IPS DF 6.9 (cell line): ENCODE measurements around the gene ATP6AP1.
"Not testable (repeated sequence)": the region's sequence is repeated elsewhere in the genome, so short reads cannot be mapped to it uniquely, and the experiment has no call there.

Source experiments
- DNase-seq: peaks from one replicate; pipeline ENCODE4 v3.0.0-alpha.2; 2013; ENCODE audit warnings: low read depth, low spot score
- H3K27ac ChIP-seq: one replicate; pipeline ENCODE4 v1.5.1; 2013; ENCODE audit warnings: low read length, control low read depth
- H3K27me3 ChIP-seq: 2 replicates; pipeline ENCODE4 v1.6.1; 2013; ENCODE audit warnings: mild to moderate bottlenecking, low read length; ENCODE audit not compliant: control insufficient read depth, insufficient read depth
- H3K36me3 ChIP-seq: 2 replicates; pipeline ENCODE4 v1.6.1; 2013; ENCODE audit warnings: low read length; ENCODE audit not compliant: control insufficient read depth, insufficient read depth
- H3K4me1 ChIP-seq: 2 replicates; pipeline ENCODE4 v1.6.1; 2013; ENCODE audit warnings: low read length; ENCODE audit not compliant: control insufficient read depth, insufficient read depth
- H3K4me3 ChIP-seq: 2 replicates; pipeline ENCODE4 v1.5.1; 2013; ENCODE audit warnings: mild to moderate bottlenecking, low read length
- H3K9me3 ChIP-seq: 2 replicates; pipeline ENCODE4 v1.6.1; 2013; ENCODE audit warnings: low read length, inconsistent platforms; ENCODE audit not compliant: control insufficient read depth, insufficient read depth
- WGBS: extraction: QIAGEN DNeasy Blood & Tissue Kit; methylation state at CpG from one replicate; pipeline ENCODE4 v1.1.7; 2013; ENCODE audit warnings: mixed read lengths, missing lambda C conversion rate; ENCODE audit not compliant: insufficient read length, insufficient coverage; 5-methylcytosine and 5-hydroxymethylcytosine counted together

ATP6AP1 gene

DNA sequence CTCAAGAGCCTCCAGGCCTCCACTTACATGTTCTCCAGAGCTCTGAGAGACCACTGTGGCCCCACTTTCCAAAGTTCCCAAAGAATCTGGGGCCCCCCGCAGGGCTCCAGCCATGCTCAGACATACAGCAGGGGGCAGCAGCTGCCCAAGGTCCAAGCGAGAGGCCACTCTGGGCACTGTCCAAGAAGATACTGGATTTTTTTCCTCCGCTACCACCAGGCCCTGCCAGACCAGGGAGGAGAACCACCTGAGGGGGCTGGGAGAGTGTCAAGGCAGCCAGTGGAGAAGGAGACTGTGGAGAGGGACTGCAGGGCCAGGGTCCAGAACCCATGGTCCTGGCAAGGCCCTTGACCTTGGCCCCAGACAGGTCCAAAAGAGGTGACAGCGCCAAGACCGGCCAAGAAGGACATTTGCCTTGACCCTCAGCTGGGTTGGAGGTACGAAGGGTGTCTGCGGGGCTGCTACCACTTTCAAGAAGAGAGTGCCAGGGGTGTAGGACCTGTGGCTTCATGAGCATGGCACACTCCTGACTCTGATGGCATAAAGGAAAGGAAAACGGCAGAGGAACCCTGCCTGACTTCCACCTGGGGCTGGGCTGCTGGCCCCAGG lies 44.1 kb upstream of the ATP6AP1 start:
- H3K36me3 ChIP-seq: peaks cover 5% of the 10 kb centered on the region; the same call in 1 of the 2 replicates
- no CpG with 5 or more reads among the region's 8 CpGs for WGBS
- no peaks in the 10 kb centered on the region for H3K27me3 ChIP-seq
- no peak for DNase-seq
- H3K9me3 ChIP-seq: no peaks in the 10 kb centered on the region
- no peak overlapping the region for H3K27ac ChIP-seq
- no peak overlapping the region for H3K4me3 ChIP-seq
- H3K4me1 ChIP-seq: peaks cover 4% of the 10 kb centered on the region; the same call in 1 of the 2 replicates

DNA sequence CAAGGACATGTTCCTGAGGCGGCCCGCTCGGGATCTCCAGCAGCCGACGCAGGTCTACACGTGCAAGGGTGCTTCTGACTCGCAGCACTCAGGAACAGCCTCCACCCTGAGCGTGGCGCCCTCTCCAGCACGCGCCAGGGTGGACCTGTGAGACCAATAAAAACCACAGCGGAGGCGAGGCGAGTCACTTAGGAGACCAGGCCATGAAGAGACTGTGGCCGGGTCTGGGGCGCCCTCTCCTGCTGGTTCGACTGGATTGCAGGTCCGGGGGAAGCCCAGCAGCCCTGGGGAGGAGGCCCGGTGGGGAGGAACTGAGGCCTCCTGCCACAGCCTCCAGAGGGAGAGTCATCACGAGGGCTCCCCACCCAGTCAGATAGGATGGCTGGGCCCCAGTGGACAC lies 40.4 kb upstream of the ATP6AP1 start:
- not testable (repeated sequence) for DNase-seq, H3K9me3 ChIP-seq
- no CpG with 5 or more reads among the region's 20 CpGs for WGBS

DNA sequence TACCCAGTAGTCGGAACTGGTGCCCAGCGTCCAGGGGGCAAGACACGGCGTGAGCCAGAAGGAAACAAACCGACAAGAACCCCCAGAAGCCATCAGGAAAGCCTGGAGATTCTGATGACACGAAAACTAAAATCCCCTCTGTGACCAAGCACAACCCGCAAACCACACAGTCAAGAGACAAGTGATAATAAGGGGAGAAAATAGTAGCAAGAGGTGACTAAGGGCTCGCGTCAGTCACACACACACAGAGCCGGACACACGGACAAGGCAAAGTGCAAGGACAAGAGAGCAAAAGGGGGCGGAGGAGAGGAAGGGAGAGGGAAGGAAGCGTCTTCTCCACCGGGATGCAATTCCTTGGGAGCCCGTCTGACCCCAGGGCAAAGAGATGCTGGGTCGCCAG lies 39.8 kb upstream of the ATP6AP1 start:
- not testable (repeated sequence) for H3K4me3 ChIP-seq, H3K27me3 ChIP-seq, DNase-seq, H3K9me3 ChIP-seq, H3K36me3 ChIP-seq, H3K4me1 ChIP-seq, H3K27ac ChIP-seq
- no CpG with 5 or more reads among the region's 16 CpGs for WGBS

More for the DNA sequence above, 40.4 kb upstream of the ATP6AP1 start:
- not testable (repeated sequence) for H3K4me3 ChIP-seq, H3K36me3 ChIP-seq, H3K27me3 ChIP-seq, H3K4me1 ChIP-seq, H3K27ac ChIP-seq

DNA sequence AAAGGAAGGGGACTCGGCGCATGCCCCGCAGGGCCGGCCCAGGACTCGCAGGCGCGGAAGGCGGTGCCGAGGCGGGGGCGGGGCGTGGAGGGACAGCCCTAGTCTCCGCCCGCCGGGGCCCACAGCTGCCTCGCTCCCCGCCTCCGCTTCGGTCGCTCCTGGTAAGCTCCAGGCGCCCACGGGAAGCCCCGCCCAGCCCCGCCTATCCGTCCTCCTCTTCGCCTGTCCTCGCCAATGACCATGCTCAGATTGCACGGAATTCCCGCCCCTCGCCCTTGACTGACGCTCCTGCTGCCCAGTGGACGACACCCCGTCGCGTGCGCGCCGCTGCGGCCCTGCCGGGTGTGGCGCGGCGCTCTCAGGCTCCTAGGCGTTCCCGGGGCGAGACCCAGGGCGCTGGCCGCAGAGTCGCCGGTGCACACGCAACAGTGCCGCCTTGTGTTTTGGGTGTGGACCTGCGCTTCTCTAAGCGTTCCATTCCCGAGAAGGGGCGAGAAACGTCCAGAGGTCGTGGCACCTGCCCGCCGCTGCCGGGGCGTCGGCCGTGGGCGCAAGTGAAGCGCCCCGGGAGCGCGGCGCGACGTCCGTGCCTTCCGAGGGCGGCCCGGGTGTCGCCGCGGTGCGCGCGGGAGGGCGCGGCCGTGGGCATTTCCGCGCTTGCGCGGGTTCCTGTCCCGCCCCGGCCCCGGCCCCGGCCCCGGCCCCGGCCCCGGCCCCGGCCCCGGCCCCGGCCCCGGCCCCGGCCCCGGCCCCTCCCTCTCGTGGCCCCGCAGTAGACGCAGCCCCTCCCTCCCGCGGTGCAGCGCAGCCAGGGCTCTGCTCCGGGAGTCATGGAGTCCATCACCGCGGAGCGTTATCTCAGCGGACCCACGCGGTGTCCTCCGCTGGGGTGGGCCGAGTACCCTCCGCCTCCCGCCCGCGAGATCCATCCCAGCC lies 38.4 kb upstream of the ATP6AP1 start:
- not testable (repeated sequence) for H3K4me1 ChIP-seq, H3K36me3 ChIP-seq, H3K4me3 ChIP-seq, H3K27me3 ChIP-seq, DNase-seq, H3K9me3 ChIP-seq, H3K27ac ChIP-seq
- no CpG with 5 or more reads among the region's 121 CpGs for WGBS

DNA sequence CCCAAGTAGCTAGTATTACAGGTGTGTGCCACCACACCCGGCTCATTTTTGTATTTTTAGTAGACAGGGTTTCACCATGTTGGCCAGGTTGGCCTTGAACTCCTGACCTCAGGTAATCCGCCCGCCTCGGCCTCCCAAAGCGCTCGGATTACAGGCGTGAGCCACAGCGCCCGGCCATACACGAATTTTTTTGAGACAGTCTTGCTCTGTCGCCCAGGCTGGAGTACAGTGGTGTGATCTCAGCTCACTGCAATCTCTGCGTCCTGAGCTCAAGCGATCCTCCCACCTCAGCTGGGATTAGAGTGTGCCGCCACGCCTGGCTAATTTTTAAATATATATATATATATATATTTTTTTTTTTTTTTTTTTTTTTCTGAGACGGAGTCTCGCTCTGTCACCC lies 32.1 kb upstream of the ATP6AP1 start:
- not testable (repeated sequence) for H3K9me3 ChIP-seq, H3K27ac ChIP-seq, DNase-seq, H3K4me1 ChIP-seq, H3K27me3 ChIP-seq, H3K4me3 ChIP-seq
- no CpG with 5 or more reads among the region's 17 CpGs for WGBS
- H3K36me3 ChIP-seq: peaks cover 23% of the 10 kb centered on the region; the same call in 1 of the 2 replicates

DNA sequence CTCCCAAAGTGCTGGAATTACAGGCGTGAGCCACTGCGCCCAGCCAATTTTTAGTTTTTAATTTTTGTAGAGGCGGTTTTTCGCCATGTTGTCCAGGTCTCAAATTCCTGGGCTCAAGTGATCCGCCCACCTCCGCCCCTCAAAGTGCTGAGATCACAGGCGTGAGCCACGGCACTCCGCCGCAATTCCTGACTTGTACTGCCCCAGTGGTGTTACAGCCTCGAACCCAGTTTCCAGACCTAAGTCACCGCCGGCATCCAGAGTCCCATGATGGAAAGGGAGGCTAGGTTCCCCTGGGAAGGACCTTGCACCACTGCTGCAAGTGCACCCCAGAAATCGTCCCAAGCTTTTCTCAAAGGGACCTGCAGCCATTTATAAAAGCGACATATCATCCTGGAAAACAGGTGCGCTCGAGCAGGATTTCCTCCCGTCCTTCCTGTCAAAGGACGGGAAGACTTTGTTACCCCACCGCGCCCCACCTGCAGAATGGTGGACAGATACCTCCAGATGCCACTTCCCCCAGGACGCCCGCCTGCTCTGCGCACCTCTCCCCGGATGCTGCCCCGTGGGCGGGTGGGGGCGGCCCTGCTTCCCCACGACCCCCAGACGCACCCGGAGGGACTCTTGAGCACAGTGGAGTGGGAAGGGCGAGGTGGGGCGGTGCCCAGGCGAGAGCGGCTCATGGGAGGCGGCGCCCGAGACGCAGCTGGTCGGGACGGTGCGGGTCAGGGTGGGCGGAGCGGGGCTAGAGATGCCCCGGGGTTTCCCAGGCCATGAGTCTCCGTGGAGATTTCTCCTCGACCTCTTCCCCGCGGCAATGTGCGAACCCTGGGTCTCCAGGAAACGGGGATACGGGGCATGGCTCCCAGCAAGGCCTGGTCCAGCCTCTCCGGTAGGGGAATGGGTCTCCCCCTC lies 31.2 kb upstream of the ATP6AP1 start:
- Histone ChIP-seq H3K9me3 (no peaks in the 10 kb centered on the region), H3K36me3 (peaks cover 23% of the 10 kb centered on the region; the same call in 1 of the 2 replicates), H3K4me1 (peaks cover 3% of the 10 kb centered on the region; the same call in 1 of the 2 replicates), H3K27ac (no peak overlapping the region), H3K4me3 (peak overlapping the region; percentile 55; the same call in 1 of the 2 replicates), H3K27me3 (no peaks in the 10 kb centered on the region)
- WGBS: no CpG with 5 or more reads among the region's 53 CpGs
- no peak for DNase-seq

DNA sequence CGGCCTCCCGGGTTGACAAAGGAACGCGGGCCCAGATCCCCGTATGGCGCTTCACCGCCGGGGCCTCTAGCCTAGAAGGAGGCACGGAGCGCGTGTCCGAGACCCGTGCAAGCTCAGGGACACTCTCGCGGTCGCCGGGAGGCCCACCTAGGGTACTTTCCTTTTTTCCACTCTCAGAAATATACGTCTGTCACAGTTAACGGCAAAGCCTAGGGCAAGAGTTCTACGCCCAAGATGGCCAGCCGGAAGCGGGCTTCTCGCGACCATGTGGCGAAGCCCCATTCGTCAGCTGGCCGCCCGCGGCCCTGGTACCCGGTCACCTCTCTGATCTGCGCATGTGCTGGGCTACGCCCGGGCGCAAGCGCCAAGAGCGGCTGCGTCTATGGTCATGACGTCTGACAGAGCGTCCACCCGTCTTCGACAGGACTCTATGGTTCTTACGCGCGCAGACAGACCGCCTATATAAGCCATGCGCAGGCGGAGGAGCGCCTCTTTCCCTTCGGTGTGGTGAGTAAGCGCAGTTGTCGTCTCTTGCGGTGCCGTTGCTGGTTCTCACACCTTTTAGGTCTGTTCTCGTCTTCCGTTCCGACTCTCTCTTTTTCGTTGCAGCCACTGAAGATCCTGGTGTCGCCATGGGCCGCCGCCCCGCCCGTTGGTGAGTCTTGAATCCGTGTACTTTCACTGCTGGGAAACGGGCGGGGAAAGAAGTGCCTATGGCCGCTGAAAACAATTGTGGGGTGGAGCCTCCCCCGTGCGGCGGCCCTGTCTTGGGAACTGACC lies 30.4 kb upstream of the ATP6AP1 start, which contains the start of gene RPL10:
RPL10 (plus strand) TSS at position 490 of the 780 bp plus-strand sequence; CDS start at position 633, 143 bp downstream.
- H3K9me3 ChIP-seq: no peaks in the 10 kb centered on the region
- H3K27me3 ChIP-seq: no peaks in the 10 kb centered on the region
- WGBS: no CpG with 5 or more reads among the region's 69 CpGs
- peak within 1 kb of the TSS; percentile 98 for H3K4me3 ChIP-seq
- H3K27ac ChIP-seq: no peak within 1 kb of the TSS
- no peak for DNase-seq
- H3K4me1 ChIP-seq: peaks cover 3% of the 10 kb centered on the region; the same call in 1 of the 2 replicates
- peaks cover 23% of the 10 kb centered on the region; the same call in 1 of the 2 replicates for H3K36me3 ChIP-seq

DNA sequence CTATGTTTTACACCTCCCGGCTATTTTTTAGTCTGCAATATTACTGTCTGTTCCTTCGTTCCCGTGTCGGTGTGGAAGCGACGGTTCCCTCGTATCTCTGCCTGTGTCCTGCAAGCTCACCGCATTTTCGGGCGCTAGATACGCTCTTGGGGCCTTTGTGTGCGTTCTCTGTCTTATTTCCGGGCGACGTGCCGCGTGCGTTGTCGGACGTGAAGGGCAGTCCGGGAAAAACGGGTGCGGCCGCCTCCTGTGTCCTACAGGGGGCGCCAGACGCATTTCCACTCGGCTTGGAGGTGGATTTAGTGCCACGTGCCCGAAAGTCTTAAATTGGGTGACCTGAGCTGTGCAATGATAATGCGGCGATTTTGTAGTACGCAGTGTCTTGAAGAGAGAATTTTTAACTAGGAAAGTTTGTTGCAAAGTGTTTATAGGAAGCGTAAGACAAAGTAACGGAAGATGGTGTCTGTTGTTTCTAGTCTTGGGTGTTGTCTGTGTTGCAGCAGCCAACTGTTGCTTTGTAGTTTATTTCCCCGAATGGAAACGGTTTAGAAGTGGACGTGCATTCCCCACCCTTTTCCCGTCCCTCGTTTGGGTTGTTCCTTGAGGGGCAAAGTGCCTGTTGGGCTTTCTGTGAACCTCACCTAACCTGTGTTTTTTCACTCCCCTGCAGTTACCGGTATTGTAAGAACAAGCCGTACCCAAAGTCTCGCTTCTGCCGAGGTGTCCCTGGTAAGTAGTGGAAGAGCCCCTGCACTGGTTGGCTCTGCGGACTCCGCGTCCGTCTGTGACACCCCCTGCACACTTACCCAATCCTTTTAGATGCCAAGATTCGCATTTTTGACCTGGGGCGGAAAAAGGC lies 29.6 kb upstream of the ATP6AP1 start:
- no peak for DNase-seq
- no CpG with 5 or more reads among the region's 49 CpGs for WGBS

More for the DNA sequence above, 29.6 kb upstream of the ATP6AP1 start:
- H3K36me3 ChIP-seq: peaks cover 23% of the 10 kb centered on the region; the same call in 1 of the 2 replicates
- peak overlapping the region; percentile 98 for H3K4me3 ChIP-seq
- no peak overlapping the region for H3K27ac ChIP-seq
- H3K9me3 ChIP-seq: no peaks in the 10 kb centered on the region
- peaks cover 3% of the 10 kb centered on the region; the same call in 1 of the 2 replicates for H3K4me1 ChIP-seq
- H3K27me3 ChIP-seq: no peaks in the 10 kb centered on the region
